ENCODE measurements around the gene AP1B1. TPM values are rescaled to one million over a fixed set of nuclear protein-coding genes. Genes with fewer than 3 reads are reported as not detected.
"Not testable (repeated sequence)": the region's sequence is repeated elsewhere in the genome, so short reads cannot be mapped to it uniquely, and the experiment has no call there.

Gene AP1B1
- total and polyA plus RNA-seq, 2 donors from 2014 or later, result 50.5 to 82.9 TPM

GRCh38 chr22:29426476-29426875 lies 38.1 kb upstream of the AP1B1 start:
- no peaks in the 10 kb centered on the region for H3K4me1 ChIP-seq (ENCODE audit: control insufficient read depth in 2 of 3, insufficient read depth in 2 of 3, low read depth in 1 of 3, low read length in 3 of 3)
- H3K27ac ChIP-seq (ENCODE audit: low read depth in 2 of 2, low read length in 2 of 2), result no peak overlapping the region
- no peak overlapping the region for H3K4me3 ChIP-seq (ENCODE audit: low read length in 3 of 3)
- FAIRE-seq (no peak), DNase-seq (no peak)
- H3K36me3 ChIP-seq (ENCODE audit: control insufficient read depth in 2 of 3, insufficient read depth in 3 of 3, low read length in 3 of 3), result no peaks in the 10 kb centered on the region
- TF ChIP-seq, protein P1, sequence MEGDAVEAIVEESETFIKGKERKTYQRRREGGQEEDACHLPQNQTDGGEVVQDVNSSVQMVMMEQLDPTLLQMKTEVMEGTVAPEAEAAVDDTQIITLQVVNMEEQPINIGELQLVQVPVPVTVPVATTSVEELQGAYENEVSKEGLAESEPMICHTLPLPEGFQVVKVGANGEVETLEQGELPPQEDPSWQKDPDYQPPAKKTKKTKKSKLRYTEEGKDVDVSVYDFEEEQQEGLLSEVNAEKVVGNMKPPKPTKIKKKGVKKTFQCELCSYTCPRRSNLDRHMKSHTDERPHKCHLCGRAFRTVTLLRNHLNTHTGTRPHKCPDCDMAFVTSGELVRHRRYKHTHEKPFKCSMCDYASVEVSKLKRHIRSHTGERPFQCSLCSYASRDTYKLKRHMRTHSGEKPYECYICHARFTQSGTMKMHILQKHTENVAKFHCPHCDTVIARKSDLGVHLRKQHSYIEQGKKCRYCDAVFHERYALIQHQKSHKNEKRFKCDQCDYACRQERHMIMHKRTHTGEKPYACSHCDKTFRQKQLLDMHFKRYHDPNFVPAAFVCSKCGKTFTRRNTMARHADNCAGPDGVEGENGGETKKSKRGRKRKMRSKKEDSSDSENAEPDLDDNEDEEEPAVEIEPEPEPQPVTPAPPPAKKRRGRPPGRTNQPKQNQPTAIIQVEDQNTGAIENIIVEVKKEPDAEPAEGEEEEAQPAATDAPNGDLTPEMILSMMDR (IDR thresholded peaks at IDR 0.05; ENCODE audit: borderline replicate concordance, extremely low read depth, insufficient read depth), result no peak
- H3K27me3 ChIP-seq (ENCODE audit: control insufficient read depth, insufficient read depth, low read length), result no peaks in the 10 kb centered on the region
- no peaks in the 10 kb centered on the region for H3K9me3 ChIP-seq (ENCODE audit: control insufficient read depth in 2 of 3, insufficient read depth in 1 of 3, low read length in 3 of 3)
- intact Hi-C loops (cut with DNase I), result no loop called here
- no peak overlapping the region for H3K9ac ChIP-seq (ENCODE audit: low read length in 3 of 3)

GRCh38 chr22:29418704-29419103 lies 30.3 kb upstream of the AP1B1 start:
- H3K36me3 ChIP-seq (ENCODE audit: control insufficient read depth in 2 of 3, insufficient read depth in 3 of 3, low read length in 3 of 3); H3K9me3 ChIP-seq (ENCODE audit: control insufficient read depth in 2 of 3, insufficient read depth in 1 of 3, low read length in 3 of 3); DNase-seq; FAIRE-seq; H3K4me3 ChIP-seq (ENCODE audit: low read length in 3 of 3); H3K27ac ChIP-seq (ENCODE audit: low read depth in 2 of 2, low read length in 2 of 2); intact Hi-C loops (cut with DNase I); H3K4me1 ChIP-seq (ENCODE audit: control insufficient read depth in 2 of 3, insufficient read depth in 2 of 3, low read depth in 1 of 3, low read length in 3 of 3); H3K9ac ChIP-seq (ENCODE audit: low read length in 3 of 3); H3K27me3 ChIP-seq (ENCODE audit: control insufficient read depth, insufficient read depth, low read length): not testable (repeated sequence)

DNA sequence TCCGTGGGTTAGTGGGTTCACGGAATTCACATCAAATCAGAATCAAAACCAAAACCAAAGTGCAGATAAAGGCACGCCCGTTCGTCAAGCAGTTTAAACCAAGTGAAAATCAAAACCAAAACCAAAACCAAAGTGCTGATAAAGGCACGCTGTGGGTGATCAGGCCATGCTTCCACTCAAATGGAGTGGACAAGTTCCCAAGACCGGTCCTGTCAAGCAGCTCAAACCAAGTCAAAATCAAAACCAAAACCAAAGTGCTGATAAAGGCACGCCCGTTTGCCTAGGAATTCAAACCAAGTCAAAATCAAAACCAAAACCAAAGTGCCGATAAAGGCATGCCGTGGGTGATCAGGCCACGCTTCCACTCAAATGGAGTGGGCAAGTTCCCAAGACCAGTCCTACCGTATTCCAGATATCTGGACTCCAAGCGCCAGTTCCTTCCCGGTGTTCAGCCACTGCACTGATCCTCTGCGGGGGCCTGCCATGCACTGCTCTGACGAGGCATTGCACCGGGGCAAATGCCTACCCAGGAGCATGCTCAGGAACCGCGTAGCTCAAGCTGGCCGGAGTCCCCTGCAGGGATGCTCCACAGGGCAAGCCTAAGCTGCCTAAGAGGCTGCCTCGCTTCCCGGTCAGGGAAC lies 26.7 kb upstream of the AP1B1 start:
- Histone ChIP-seq H3K4me3 (ENCODE audit: low read length in 3 of 3) (peak overlapping the region in 2 of 3 donors; percentile 56 to 67), H3K27ac (ENCODE audit: low read depth in 2 of 2, low read length in 2 of 2) (peak overlapping the region in 1 of 2 donors; percentile 65)
- intact Hi-C loops (cut with DNase I); H3K36me3 ChIP-seq (ENCODE audit: control insufficient read depth in 2 of 3, insufficient read depth in 3 of 3, low read length in 3 of 3); DNase-seq; H3K9me3 ChIP-seq (ENCODE audit: control insufficient read depth in 2 of 3, insufficient read depth in 1 of 3, low read length in 3 of 3); H3K27me3 ChIP-seq (ENCODE audit: control insufficient read depth, insufficient read depth, low read length); H3K4me1 ChIP-seq (ENCODE audit: control insufficient read depth in 2 of 3, insufficient read depth in 2 of 3, low read depth in 1 of 3, low read length in 3 of 3); H3K9ac ChIP-seq (ENCODE audit: low read length in 3 of 3); FAIRE-seq: not testable (repeated sequence)

- H3K9me3 ChIP-seq (ENCODE audit: control insufficient read depth in 2 of 3, insufficient read depth in 1 of 3, low read length in 3 of 3); H3K36me3 ChIP-seq (ENCODE audit: control insufficient read depth in 2 of 3, insufficient read depth in 3 of 3, low read length in 3 of 3); H3K27ac ChIP-seq (ENCODE audit: low read depth in 2 of 2, low read length in 2 of 2); intact Hi-C loops (cut with DNase I); H3K9ac ChIP-seq (ENCODE audit: low read length in 3 of 3); H3K4me1 ChIP-seq (ENCODE audit: control insufficient read depth in 2 of 3, insufficient read depth in 2 of 3, low read depth in 1 of 3, low read length in 3 of 3); H3K27me3 ChIP-seq (ENCODE audit: control insufficient read depth, insufficient read depth, low read length); FAIRE-seq; H3K4me3 ChIP-seq (ENCODE audit: low read length in 3 of 3); DNase-seq: not testable (repeated sequence)
- TF ChIP-seq, protein P1 (IDR thresholded peaks at IDR 0.05; ENCODE audit: borderline replicate concordance, extremely low read depth, insufficient read depth), result peak; percentile 15
Observed at GRCh38 chr22:29412772-29413171, 24.4 kb upstream of the AP1B1 start.

DNA sequence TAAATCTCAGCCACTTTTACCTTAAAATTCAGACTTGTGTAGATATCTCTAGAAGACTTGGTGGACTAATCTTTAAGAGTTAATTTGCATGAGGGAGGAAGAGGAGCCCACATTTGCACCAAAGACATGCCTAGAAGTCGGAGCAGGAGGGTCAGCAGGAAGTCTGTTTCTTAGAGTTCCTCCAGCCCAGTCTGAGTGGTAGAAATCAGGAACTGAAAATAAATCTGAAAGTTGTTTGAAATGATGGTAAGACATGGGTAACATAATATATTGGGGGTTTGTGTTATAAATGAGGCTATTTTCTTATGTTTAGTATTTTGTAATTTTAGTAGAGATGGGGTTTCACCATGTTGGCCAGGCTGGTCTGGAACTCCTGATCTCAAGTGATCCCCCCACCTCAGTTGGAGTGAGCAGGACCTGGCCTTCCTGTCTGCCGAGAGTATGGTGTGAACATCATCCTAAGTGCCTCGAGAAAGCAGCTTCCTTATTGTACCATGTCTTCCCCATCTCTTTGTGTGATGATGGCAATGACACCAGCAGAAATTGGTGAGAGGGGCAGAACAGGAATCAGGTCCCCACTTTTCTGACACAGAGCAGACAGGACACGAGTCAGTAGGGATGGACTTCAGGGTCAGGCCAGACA lies 23.3 kb upstream of the AP1B1 start:
- H3K27ac ChIP-seq (ENCODE audit: low read depth in 2 of 2, low read length in 2 of 2); FAIRE-seq; intact Hi-C loops (cut with DNase I): not testable (repeated sequence)

More for the DNA sequence above, 23.3 kb upstream of the AP1B1 start:
- H3K4me1 ChIP-seq (ENCODE audit: control insufficient read depth in 2 of 3, insufficient read depth in 2 of 3, low read depth in 1 of 3, low read length in 3 of 3); H3K9ac ChIP-seq (ENCODE audit: low read length in 3 of 3); H3K9me3 ChIP-seq (ENCODE audit: control insufficient read depth in 2 of 3, insufficient read depth in 1 of 3, low read length in 3 of 3); H3K4me3 ChIP-seq (ENCODE audit: low read length in 3 of 3); H3K27me3 ChIP-seq (ENCODE audit: control insufficient read depth, insufficient read depth, low read length); H3K36me3 ChIP-seq (ENCODE audit: control insufficient read depth in 2 of 3, insufficient read depth in 3 of 3, low read length in 3 of 3); DNase-seq: not testable (repeated sequence)
